Endothelial cell of umbilical vein (primary cell): ENCODE results near the gene COL4A2.

Experiments used
- CTCF ChIP-seq, 2 donors: IDR thresholded peaks; 1 replicate in 1 of 2; 2 replicates in 1 of 2; pipeline ENCODE4 v1.5.1; 2011; ENCODE audit warnings: low read length in 2 of 2, mild to moderate bottlenecking in 2 of 2, moderate library complexity in 2 of 2, control low read depth in 1 of 2, inconsistent platforms in 1 of 2, low read depth in 1 of 2; ENCODE audit not compliant: insufficient read depth in 1 of 2; ENCODE audit errors: extremely low read depth in 1 of 2
- EZH2 ChIP-seq: IDR thresholded peaks from 2 replicates; pipeline ENCODE4 v1.6.1; 2012; ENCODE audit warnings: borderline replicate concordance, low read depth, mild to moderate bottlenecking, moderate library complexity, low read length, inconsistent platforms; ENCODE audit not compliant: severe bottlenecking
- JUN ChIP-seq: IDR thresholded peaks from 2 replicates; pipeline ENCODE4 v1.6.1; 2011; ENCODE audit warnings: borderline replicate concordance, low read depth; ENCODE audit not compliant: insufficient read length, insufficient read depth
- POLR2A ChIP-seq: IDR thresholded peaks from 2 replicates; pipeline ENCODE4 v1.6.1; 2012; ENCODE audit warnings: low read depth, mild to moderate bottlenecking, control low read depth, low read length
- POLR2AphosphoS5 ChIP-seq: IDR thresholded peaks from 2 replicates; pipeline ENCODE4 v1.6.1; 2012; ENCODE audit warnings: low read depth, mild to moderate bottlenecking, control low read depth, low read length, moderate library complexity; ENCODE audit not compliant: insufficient read depth
- TF ChIP-seq, protein P1 (sequence below): IDR thresholded peaks from 2 replicates; pipeline ENCODE4 v1.6.1; 2011; ENCODE audit not compliant: insufficient read depth, insufficient read length

- TF ChIP-seq POLR2AphosphoS5 (no peak), CTCF (IDR thresholded peaks at IDR 0.05; ENCODE audit: extremely low read depth in 1 of 2, insufficient read depth in 1 of 2, low read depth in 1 of 2, low read length in 2 of 2) (no peak), EZH2 (no peak), POLR2A (no peak), JUN (no peak)
- TF ChIP-seq, protein P1, sequence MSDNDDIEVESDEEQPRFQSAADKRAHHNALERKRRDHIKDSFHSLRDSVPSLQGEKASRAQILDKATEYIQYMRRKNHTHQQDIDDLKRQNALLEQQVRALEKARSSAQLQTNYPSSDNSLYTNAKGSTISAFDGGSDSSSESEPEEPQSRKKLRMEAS = no peak
These were observed 98.7 kb downstream of the COL4A2 start for GRCh38 chr13:110405597-110406450.
